HG03103 (cell line): ENCODE measurements around the gene NINJ2.
A peak's percentile ranks its signal among the peaks of the same experiment; 100 is the strongest.
"Not testable (repeated sequence)": the region's sequence is repeated elsewhere in the genome, so short reads cannot be mapped to it uniquely, and the experiment has no call there.

Experiments used
- ATAC-seq: cut with Tn5 transposase; IDR thresholded peaks from one replicate; pipeline ENCODE4 v1.9.1; 2021; ENCODE audit warnings: low read depth; ENCODE audit not compliant: unreplicated experiment

The NINJ2 gene

GRCh38 chr12:643475-644302 lies 19.6 kb downstream of the NINJ2 start:
- no peak for ATAC-seq

GRCh38 chr12:642633-643474 lies 20.4 kb downstream of the NINJ2 start:
- ATAC-seq: peak; percentile 60

GRCh38 chr12:641321-641720 lies 21.9 kb downstream of the NINJ2 start:
- ATAC-seq: not testable (repeated sequence)

GRCh38 chr12:640773-641172 lies 22.5 kb downstream of the NINJ2 start:
- ATAC-seq: no peak

- ATAC-seq: no peak
Measured at GRCh38 chr12:639988-640387, 23.3 kb downstream of the NINJ2 start.

- ATAC-seq: no peak
Measured at GRCh38 chr12:639566-639965, 23.7 kb downstream of the NINJ2 start.

- ATAC-seq: no peak
Measured at GRCh38 chr12:638953-639557, 24.2 kb downstream of the NINJ2 start.

GRCh38 chr12:636632-637031 lies 26.6 kb downstream of the NINJ2 start:
- no peak for ATAC-seq

- no peak for ATAC-seq
Measured at GRCh38 chr12:633731-634130, 29.5 kb downstream of the NINJ2 start.

- no peak for ATAC-seq
Measured at GRCh38 chr12:632102-632696, 31.0 kb downstream of the NINJ2 start.

- peak; percentile 82 for ATAC-seq
Measured at GRCh38 chr12:630656-631632, 32.3 kb downstream of the NINJ2 start.

GRCh38 chr12:628742-629078 lies 34.5 kb downstream of the NINJ2 start:
- not testable (repeated sequence) for ATAC-seq

GRCh38 chr12:627863-628741 lies 35.1 kb downstream of the NINJ2 start:
- no peak for ATAC-seq

- ATAC-seq: no peak
Measured at GRCh38 chr12:627285-627684, 36.0 kb downstream of the NINJ2 start.

- ATAC-seq: no peak
Measured at GRCh38 chr12:625998-626397, 37.2 kb downstream of the NINJ2 start.

GRCh38 chr12:623865-624372 lies 39.3 kb downstream of the NINJ2 start:
- no peak for ATAC-seq

- ATAC-seq: no peak
Measured at GRCh38 chr12:623172-623864, 39.9 kb downstream of the NINJ2 start.

GRCh38 chr12:622416-622815 lies 40.8 kb downstream of the NINJ2 start:
- ATAC-seq: no peak
